Neural cell (in vitro differentiated cells): ENCODE measurements around the gene LRRC18. TPM values are rescaled to one million over a fixed set of nuclear protein-coding genes. Genes with fewer than 3 reads are reported as not detected.

Experiments used
- H2AFZ ChIP-seq: fragments of 200-600, 300-800 bp; sonication (generic), shearing (Covaris generic); 2 replicates; pipeline ENCODE4 v1.6.0; 2014; ENCODE audit warnings: low read depth, mild to moderate bottlenecking, antibody characterized with exemption, low read length, moderate library complexity
- H3F3A ChIP-seq: fragments of 200-600 bp; shearing (Covaris generic); 2 replicates; pipeline ENCODE4 v1.6.1; 2016; ENCODE audit warnings: mild to moderate bottlenecking, moderate library complexity, mixed read lengths, antibody characterized with exemption, low read length; ENCODE audit not compliant: insufficient read depth, poor library complexity, severe bottlenecking
- H3K27ac ChIP-seq: fragments of 200-600, 300-800 bp; sonication (generic), shearing (Covaris generic); 2 replicates; pipeline ENCODE4 v1.5.1; 2014; ENCODE audit warnings: mild to moderate bottlenecking, low read length, moderate library complexity
- H3K27me3 ChIP-seq: fragments of 300-800, 200-600 bp; sonication (generic), shearing (Covaris generic); 2 replicates; pipeline ENCODE4 v1.6.0; 2014; ENCODE audit warnings: mild to moderate bottlenecking, low read depth, low read length, moderate library complexity; ENCODE audit not compliant: insufficient read depth
- H3K36me3 ChIP-seq: fragments of 300-800, 200-600 bp; sonication (generic), shearing (Covaris generic); 2 replicates; pipeline ENCODE4 v1.5.1; 2014; ENCODE audit warnings: mild to moderate bottlenecking, antibody characterized with exemption, low read length, moderate library complexity; ENCODE audit not compliant: insufficient read depth
- H3K4me2 ChIP-seq: fragments of 300-800, 200-600 bp; sonication (generic), shearing (Covaris generic); 2 replicates; pipeline ENCODE4 v1.6.0; 2014; ENCODE audit warnings: mild to moderate bottlenecking, low read length
- H3K4me3 ChIP-seq: fragments of 300-800, 200-600 bp; sonication (generic), shearing (Covaris generic); 2 replicates; pipeline ENCODE4 v1.5.1; 2014; ENCODE audit warnings: mild to moderate bottlenecking, low read length, moderate library complexity
- H3K79me2 ChIP-seq: fragments of 200-600 bp; shearing (Covaris generic); replicated peaks from 2 replicates; pipeline ENCODE4 v1.6.0; 2014; ENCODE audit warnings: mild to moderate bottlenecking, low read length, moderate library complexity; ENCODE audit not compliant: insufficient read depth
- H3K9ac ChIP-seq: fragments of 300-800, 200-600 bp; sonication (generic), shearing (Covaris generic); 2 replicates; pipeline ENCODE4 v1.6.1; 2016; ENCODE audit warnings: mild to moderate bottlenecking, low read length, mixed read lengths
- H3K9me2 ChIP-seq: fragments of 200-600 bp; shearing (Covaris generic); 2 replicates; pipeline ENCODE4 v1.6.1; 2016; ENCODE audit warnings: mild to moderate bottlenecking, low read length, mixed read lengths; ENCODE audit not compliant: insufficient read depth
- H3K9me3 ChIP-seq: fragments of 200-600, 300-800 bp; sonication (generic), shearing (Covaris generic); 2 replicates; pipeline ENCODE4 v1.6.1; 2016; ENCODE audit warnings: mild to moderate bottlenecking, mixed run types, low read length, moderate library complexity, mixed read lengths
- H4K20me1 ChIP-seq: fragments of 200-600 bp; shearing (Covaris generic); 2 replicates; pipeline ENCODE4 v1.6.1; 2016; ENCODE audit warnings: mild to moderate bottlenecking, mixed run types; ENCODE audit not compliant: insufficient read depth
- CTCF ChIP-seq: fragments of 450-650 bp; IDR thresholded peaks from 2 replicates; pipeline ENCODE4 v1.5.1; 2014; ENCODE audit warnings: antibody characterized with exemption, mild to moderate bottlenecking, moderate library complexity; ENCODE audit not compliant: poor library complexity, severe bottlenecking
- EP300 ChIP-seq: fragments of 450-650 bp; conservative IDR thresholded peaks from 2 replicates; pipeline ENCODE4 v1.6.1; 2014; ENCODE audit warnings: antibody characterized with exemption, mild to moderate bottlenecking, moderate library complexity; ENCODE audit not compliant: poor library complexity, severe bottlenecking
- EZH2 ChIP-seq: fragments of 200-600, 300-800 bp; shearing (Covaris generic), sonication (generic); IDR thresholded peaks from 2 replicates; pipeline ENCODE4 v1.6.1; 2014; ENCODE audit warnings: antibody characterized with exemption, low read length, borderline replicate concordance, mild to moderate bottlenecking; ENCODE audit not compliant: insufficient read depth, poor library complexity, severe bottlenecking
- MXI1 ChIP-seq: fragments of 450-650 bp; conservative IDR thresholded peaks from 2 replicates; pipeline ENCODE4 v1.6.1; 2014; ENCODE audit warnings: antibody characterized with exemption, mild to moderate bottlenecking; ENCODE audit not compliant: poor library complexity, severe bottlenecking
- POLR2AphosphoS5 ChIP-seq: IDR thresholded peaks from 2 replicates; pipeline ENCODE4 v1.6.1; 2012
- RAD21 ChIP-seq: fragments of 450-650 bp; conservative IDR thresholded peaks from 2 replicates; pipeline ENCODE4 v1.6.1; 2014; ENCODE audit warnings: antibody characterized with exemption, mild to moderate bottlenecking, moderate library complexity
- REST ChIP-seq: IDR thresholded peaks from 2 replicates; pipeline ENCODE4 v1.6.1; 2012; ENCODE audit warnings: borderline replicate concordance
- SMC3 ChIP-seq: fragments of 450-650 bp; conservative IDR thresholded peaks from 2 replicates; pipeline ENCODE4 v1.6.1; 2014; ENCODE audit warnings: antibody characterized with exemption, mild to moderate bottlenecking, moderate library complexity; ENCODE audit not compliant: poor library complexity
- TAF1 ChIP-seq: IDR thresholded peaks from 2 replicates; pipeline ENCODE4 v1.6.1; 2012; ENCODE audit warnings: low read depth
- polyA plus RNA-seq: library from polyadenylated mRNA; depleted of rRNA; stranded (reverse); fragments of >200 nt; gene quantifications from 2 replicates; pipeline ENCODE4 v1.2.3, GENCODE V29; 2014

LRRC18 gene
- polyA plus RNA-seq, 1 donor from 2014 or later, result not detected

GRCh38 chr10:48934672-48935501, 4.8 kb downstream of the LRRC18 start:
- Histone ChIP-seq H2AFZ (no peak overlapping the region), H3K4me3 (no peak overlapping the region)

More at GRCh38 chr10:48934672-48935501, 4.8 kb downstream of the LRRC18 start:
- no peak for TF ChIP-seq EP300
- TF ChIP-seq REST, result no peak
- TF ChIP-seq TAF1, result no peak
- TF ChIP-seq MXI1, result no peak
- no peak for TF ChIP-seq CTCF
- no peak for TF ChIP-seq RAD21
- no peak for TF ChIP-seq EZH2
- no peak for TF ChIP-seq SMC3
- no peak for TF ChIP-seq POLR2AphosphoS5
- Histone ChIP-seq H3F3A (no peaks in the 10 kb centered on the region), H3K36me3 (no peaks in the 10 kb centered on the region), H3K27me3 (no peaks in the 10 kb centered on the region), H3K4me2 (no peak overlapping the region), H3K9me2 (no peaks in the 10 kb centered on the region), H3K9ac (no peak overlapping the region), H3K79me2 (no peaks in the 10 kb centered on the region), H3K9me3 (no peaks in the 10 kb centered on the region), H4K20me1 (no peaks in the 10 kb centered on the region), H3K27ac (no peak overlapping the region)
